H1 (cell line): ENCODE data around the gene NAPG. TPM values are rescaled to one million over a fixed set of nuclear protein-coding genes. Genes with fewer than 3 reads are reported as not detected.
"Not testable (repeated sequence)": the region's sequence is repeated elsewhere in the genome, so short reads cannot be mapped to it uniquely, and the experiment has no call there.

Source experiments
- CTCF ChIA-PET: fragments of 300-600 bp; sonication (Branson Sonifier 250); formaldehyde crosslinking; loops from one replicate; lab custom pipeline; 2021; ENCODE audit not compliant: partially characterized antibody; lab: Charles Lee
- POLR2A ChIA-PET: fragments of 300-600 bp; sonication (Branson Sonifier 250); formaldehyde crosslinking; loops from one replicate; lab custom pipeline; 2021; ENCODE audit warnings: inconsistent platforms; ENCODE audit not compliant: partially characterized antibody; lab: Charles Lee
- DNase-seq, 2 experiments: peaks; one replicate each; pipeline versions ENCODE4 v3.0.0 to v3.0.0-alpha.2; 2010 to 2022; ENCODE audit warnings: low spot score in 2 of 2, low read depth in 1 of 2, mixed read lengths in 1 of 2
- FAIRE-seq: peaks from 2 replicates; lab custom pipeline; 2011; peaks lifted over from hg19 to GRCh38; lab: Jason Lieb, UNC
- H2AFZ ChIP-seq: 2 replicates; pipeline ENCODE4 v1.8.1; 2012; ENCODE audit warnings: low read length, inconsistent platforms
- H2AK5ac ChIP-seq: 2 replicates; pipeline ENCODE4 v1.6.1; 2013; ENCODE audit warnings: low read depth, low read length
- H2BK120ac ChIP-seq: replicated peaks from 2 replicates; pipeline ENCODE3; 2013; ENCODE audit warnings: low read depth, low read length, inconsistent platforms
- H2BK12ac ChIP-seq: 2 replicates; pipeline ENCODE4 v1.6.1; 2013; ENCODE audit warnings: low read depth, low read length
- H2BK15ac ChIP-seq: 2 replicates; pipeline ENCODE4 v1.6.1; 2013; ENCODE audit warnings: low read length
- H2BK20ac ChIP-seq: 2 replicates; pipeline ENCODE4 v1.6.1; 2013; ENCODE audit warnings: low read length
- H2BK5ac ChIP-seq: 2 replicates; pipeline ENCODE4 v1.6.1; 2013; ENCODE audit warnings: low read depth, low read length
- H3K14ac ChIP-seq: 2 replicates; pipeline ENCODE4 v1.6.1; 2013; ENCODE audit warnings: inconsistent platforms; ENCODE audit not compliant: insufficient read length
- H3K18ac ChIP-seq: 2 replicates; pipeline ENCODE4 v1.6.1; 2013; ENCODE audit warnings: low read length; ENCODE audit errors: extremely low read depth
- H3K23ac ChIP-seq: 2 replicates; pipeline ENCODE4 v1.6.1; 2013; ENCODE audit warnings: inconsistent platforms; ENCODE audit not compliant: insufficient read length
- H3K23me2 ChIP-seq: 2 replicates; pipeline ENCODE4 v1.6.1; 2013; ENCODE audit warnings: low read depth, low read length
- H3K27ac ChIP-seq: 2 replicates; pipeline ENCODE4 v1.6.1; 2011; ENCODE audit warnings: low read depth, low read length, inconsistent platforms
- H3K27me3 ChIP-seq, 4 experiments: replicated peaks in 1 of 4; 1 replicate in 1 of 4; 2 replicates in 3 of 4; pipeline versions ENCODE4 v1.6.1 to v1.8.1; 2011 to 2013; ENCODE audit warnings: low read length in 3 of 4, mild to moderate bottlenecking in 3 of 4, inconsistent platforms in 2 of 4, mixed read lengths in 2 of 4, moderate library complexity in 1 of 4; ENCODE audit not compliant: control insufficient read depth in 3 of 4, insufficient read depth in 3 of 4; ENCODE audit errors: extremely low read depth in 1 of 4
- H3K36me3 ChIP-seq, 4 experiments: 2 replicates each; pipeline versions ENCODE4 v1.6.1 to v1.8.1; 2011 to 2013; ENCODE audit warnings: mild to moderate bottlenecking in 4 of 4, low read length in 3 of 4, moderate library complexity in 2 of 4, control low read depth in 1 of 4, inconsistent platforms in 1 of 4; ENCODE audit not compliant: insufficient read depth in 4 of 4, control insufficient read depth in 2 of 4
- H3K4ac ChIP-seq: replicated peaks from 2 replicates; pipeline ENCODE3; 2013; ENCODE audit warnings: low read length, low read depth, mixed read lengths, inconsistent platforms; ENCODE audit not compliant: insufficient read length
- H3K4me1 ChIP-seq, 4 experiments: replicated peaks in 1 of 4; 1 replicate in 1 of 4; 2 replicates in 3 of 4; pipeline versions ENCODE4 v1.6.1 to v1.8.1; 2011 to 2013; ENCODE audit warnings: low read length in 3 of 4, inconsistent platforms in 2 of 4, mixed read lengths in 1 of 4; ENCODE audit not compliant: insufficient read depth in 4 of 4, control insufficient read depth in 3 of 4
- H3K4me2 ChIP-seq, 2 experiments: 2 replicates each; pipeline versions ENCODE4 v1.6.1 to v1.8.1; 2011 to 2013; ENCODE audit warnings: low read depth in 2 of 2, low read length in 2 of 2, control low read depth in 1 of 2, inconsistent platforms in 1 of 2, mild to moderate bottlenecking in 1 of 2; ENCODE audit not compliant: insufficient read depth in 1 of 2
- H3K4me3 ChIP-seq, 4 experiments: fragments of 200-600, 300-600 bp in 1 of 4; sonication (generic), shearing (Covaris generic), sonication (Bioruptor Twin) in 1 of 4; 2 replicates each; pipeline versions ENCODE4 v1.5.1 to v1.8.1; 2011 to 2016; ENCODE audit warnings: low read length in 4 of 4, low read depth in 3 of 4, control low read depth in 2 of 4, inconsistent platforms in 2 of 4, mild to moderate bottlenecking in 2 of 4, mixed read lengths in 1 of 4, moderate library complexity in 1 of 4; ENCODE audit not compliant: insufficient read depth in 2 of 4; ENCODE audit errors: extremely low read depth in 1 of 4
- H3K56ac ChIP-seq: replicated peaks from 2 replicates; pipeline ENCODE3; 2013; ENCODE audit warnings: low read depth, mild to moderate bottlenecking, mixed read lengths, low read length, inconsistent platforms; ENCODE audit not compliant: insufficient read length
- H3K79me1 ChIP-seq: 2 replicates; pipeline ENCODE4 v1.6.1; 2013; ENCODE audit warnings: low read depth, low read length, control low read depth
- H3K79me2 ChIP-seq, 2 experiments: 2 replicates each; pipeline versions ENCODE4 v1.6.1 to v1.8.1; 2012 to 2013; ENCODE audit warnings: low read length in 2 of 2, mild to moderate bottlenecking in 2 of 2, inconsistent platforms in 1 of 2; ENCODE audit not compliant: insufficient read depth in 2 of 2, control insufficient read depth in 1 of 2
- H3K9ac ChIP-seq, 4 experiments: replicated peaks in 1 of 4; 1 replicate in 1 of 4; 2 replicates in 3 of 4; pipeline versions ENCODE4 v1.6.1 to v1.8.1; 2011 to 2013; ENCODE audit warnings: low read depth in 3 of 4, low read length in 3 of 4, control low read depth in 2 of 4, mild to moderate bottlenecking in 2 of 4, moderate library complexity in 2 of 4, inconsistent platforms in 1 of 4; ENCODE audit errors: extremely low read depth in 1 of 4
- H3K9me3 ChIP-seq, 2 experiments: 2 replicates each; pipeline versions ENCODE4 v1.6.1 to v1.8.1; 2012 to 2013; ENCODE audit warnings: mild to moderate bottlenecking in 2 of 2, moderate library complexity in 2 of 2, control low read depth in 1 of 2, inconsistent platforms in 1 of 2, low read depth in 1 of 2, low read length in 1 of 2, mixed read lengths in 1 of 2; ENCODE audit not compliant: insufficient read depth in 2 of 2
- H4K20me1 ChIP-seq, 2 experiments: replicated peaks in 1 of 2; 2 replicates each; pipeline versions ENCODE3 to v1.8.1; 2011 to 2013; ENCODE audit warnings: inconsistent platforms in 2 of 2, low read length in 2 of 2, mild to moderate bottlenecking in 1 of 2; ENCODE audit not compliant: insufficient read depth in 2 of 2, control insufficient read depth in 1 of 2
- H4K5ac ChIP-seq: 2 replicates; pipeline ENCODE4 v1.6.1; 2013; ENCODE audit warnings: low read length, low read depth, mixed read lengths, inconsistent platforms; ENCODE audit not compliant: insufficient read length
- H4K8ac ChIP-seq: 2 replicates; pipeline ENCODE4 v1.8.0; 2013; ENCODE audit warnings: mild to moderate bottlenecking, moderate library complexity, low read length, inconsistent platforms; ENCODE audit not compliant: insufficient read depth; ENCODE audit errors: extremely low read depth
- H4K91ac ChIP-seq: replicated peaks from 2 replicates; pipeline ENCODE3; 2013; ENCODE audit warnings: low read length, mixed read lengths, inconsistent platforms; ENCODE audit not compliant: insufficient read length
- WGBS, 2 experiments: shearing (Covaris generic) in 1 of 2; methylation state at CpG; one replicate each; pipeline versions ENCODE4 v1.1.6 to v1.1.7; 2013 to 2015; ENCODE audit warnings: low lambda C conversion rate in 2 of 2, mixed read lengths in 2 of 2, inconsistent platforms in 1 of 2, low coverage in 1 of 2, missing lambda C conversion rate in 1 of 2; ENCODE audit not compliant: insufficient replicate concordance in 2 of 2, insufficient coverage in 1 of 2, insufficient read length in 1 of 2; ENCODE audit errors: extremely low coverage in 1 of 2, missing lambda C conversion rate in 1 of 2; 5-methylcytosine and 5-hydroxymethylcytosine counted together
- polyA plus RNA-seq, 7 experiments: library from polyadenylated mRNA; depleted of rRNA in 3 of 7; stranded (reverse) in 5 of 7; unstranded in 2 of 7; fragments of >200 nt in 5 of 7; fragments of 200-250 nt in 2 of 7; gene quantifications; 1 replicate in 5 of 7; 2 replicates in 1 of 7; 4 replicates in 1 of 7; pipeline versions ENCODE4 v1.2.1 to v1.2.3, GENCODE V29; 2011 to 2013; ENCODE audit warnings: missing spikeins in 2 of 7, mixed read lengths in 2 of 7
- total RNA-seq: library from RNA; stranded (reverse); fragmentation: NEBNext Ultra II Directional; extraction: Animal tissue kit (Norgen Biotek cat#: 25700); gene quantifications from 2 replicates; pipeline ENCODE4 v1.2.1, GENCODE V29; 2021

The NAPG gene
- total and polyA plus RNA-seq, 2 of the 8 experiments (the other 6 are each of a cell fraction or from before 2014, with no cell fraction given): 8.0 to 23.5 TPM

- H2BK12ac ChIP-seq, H3K4me3 ChIP-seq, DNase-seq, H4K20me1 ChIP-seq, H3K9me3 ChIP-seq, H2BK120ac ChIP-seq, H3K4me1 ChIP-seq, H3K14ac ChIP-seq, H2AK5ac ChIP-seq, H4K5ac ChIP-seq, H2BK15ac ChIP-seq, H3K79me1 ChIP-seq, H4K8ac ChIP-seq, H3K27me3 ChIP-seq, H2BK5ac ChIP-seq, H3K4me2 ChIP-seq, H3K79me2 ChIP-seq, H3K23me2 ChIP-seq, H3K56ac ChIP-seq, FAIRE-seq, H3K9ac ChIP-seq, H2BK20ac ChIP-seq, POLR2A ChIA-PET, H3K27ac ChIP-seq, H2AFZ ChIP-seq, H3K23ac ChIP-seq, H4K91ac ChIP-seq, H3K4ac ChIP-seq, H3K18ac ChIP-seq: not testable (repeated sequence)
- CTCF ChIA-PET: interaction anchor here (1.3 kb wide), 1 partner anchor 21 kb away, joined by 3 read pairs; no protein-coding TSS in a partner anchor
- H3K36me3 ChIP-seq: peaks cover 3 to 24% (median 15%) of the 10 kb centered on the region in 4 experiments; a peak in 7 of 8 replicates
- WGBS, 2 experiments: 87% methylated on average over 5 of the region's 5 CpGs; no CpG with 5 or more reads in 1 of the 2 experiments
These were observed 13.3 kb downstream of the NAPG start for GRCh38 chr18:10539124-10539523.
